Esophagus muscularis mucosa (tissue), 4 donors: ENCODE results near the gene RNASET2. TPM values are rescaled to one million over a fixed set of nuclear protein-coding genes. Genes with fewer than 3 reads are reported as not detected.

ENCODE experiments used
- DNase-seq: peaks from one replicate; pipeline ENCODE4 v3.0.0-alpha.2; 2017; ENCODE audit errors: extremely low spot score
- H3K27ac ChIP-seq, 4 donors: fragments of 200-600 bp; sonication (generic); replicated peaks in 1 of 4; 1 replicate in 3 of 4; 2 replicates in 1 of 4; pipeline ENCODE4 v1.5.1; 2016 to 2019; ENCODE audit warnings: mild to moderate bottlenecking in 1 of 4
- H3K27me3 ChIP-seq, 4 donors: fragments of 200-600 bp; sonication (generic); one replicate each; pipeline versions ENCODE4 v1.5.1 to v1.6.0; 2016 to 2019
- H3K36me3 ChIP-seq, 4 donors: fragments of 200-600 bp; sonication (generic); one replicate each; pipeline ENCODE4 v1.5.1; 2016 to 2019
- H3K4me1 ChIP-seq, 4 donors: fragments of 200-600 bp; sonication (generic); one replicate each; pipeline ENCODE4 v1.5.1; 2016 to 2019
- H3K4me3 ChIP-seq, 4 donors: fragments of 200-600 bp; sonication (generic); 1 replicate in 2 of 4; 2 replicates in 2 of 4; pipeline ENCODE4 v1.5.1; 2016 to 2019; ENCODE audit warnings: mild to moderate bottlenecking in 4 of 4, moderate library complexity in 1 of 4
- H3K9me3 ChIP-seq, 4 donors: fragments of 200-600 bp; sonication (generic); 1 replicate in 3 of 4; 2 replicates in 1 of 4; pipeline ENCODE4 v1.5.1; 2016 to 2019
- EP300 ChIP-seq: sonication (generic); formaldehyde crosslinking; IDR thresholded peaks from one replicate; pipeline ENCODE4 v1.6.1; 2017; ENCODE audit warnings: antibody characterized with exemption
- POLR2A ChIP-seq: fragments of 450-650 bp; IDR thresholded peaks from one replicate; pipeline ENCODE4 v1.6.1; 2017; ENCODE audit warnings: antibody characterized with exemption, moderate library complexity, mild to moderate bottlenecking, low read depth
- POLR2AphosphoS5 ChIP-seq, 2 donors: sonication (generic); formaldehyde crosslinking; IDR thresholded peaks; one replicate each; pipeline ENCODE4 v1.6.1; 2017; ENCODE audit warnings: antibody characterized with exemption in 2 of 2
- WGBS: methylation state at CpG from one replicate; pipeline ENCODE4 v1.1.5; 2018; 5-methylcytosine and 5-hydroxymethylcytosine counted together
- intact Hi-C: fragments of 100-400 bp; cut with DNase I; formaldehyde crosslinking; loops from one replicate; pipeline ENCODE4 v1.15.1; 2023
- total RNA-seq, 4 donors: library from RNA; depleted of rRNA; stranded (reverse); fragments of >200 nt; gene quantifications; one replicate each; pipeline versions ENCODE4 v1.1.0 to v1.2.1, GENCODE V29; 2016
- TF ChIP-seq, protein P1 (sequence below), 3 experiments: fragments of 200-600 bp in 2 of 3; fragments of 450-650 bp in 1 of 3; sonication (generic) in 2 of 3; IDR thresholded peaks; one replicate each; pipeline ENCODE4 v1.5.1; 2017 to 2019; ENCODE audit warnings: antibody characterized with exemption in 3 of 3, mild to moderate bottlenecking in 2 of 3, moderate library complexity in 1 of 3

Gene RNASET2
- total RNA-seq, 4 donors from 2014 or later = 24.1 to 54.5 (median 30.4) TPM

DNA sequence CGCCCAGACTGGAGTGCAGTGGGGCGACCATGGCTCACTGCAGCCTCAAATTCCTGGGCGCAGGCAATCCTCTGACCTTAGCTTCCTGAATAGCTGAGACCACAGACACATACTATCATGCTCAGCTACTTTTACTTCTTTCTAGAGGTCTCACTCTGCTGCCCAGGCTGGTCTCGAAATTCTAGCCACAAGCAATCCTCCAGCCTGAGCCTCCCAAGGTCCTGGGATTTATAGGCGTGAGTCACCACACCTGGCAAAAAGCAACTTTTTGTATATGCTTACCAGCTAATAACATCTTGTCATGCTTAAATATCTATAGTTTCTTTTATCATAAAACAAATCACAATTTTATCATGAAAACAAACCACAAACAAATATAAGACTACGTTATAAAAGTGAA lies 23.0 kb downstream of the RNASET2 start:
- Histone ChIP-seq H3K36me3 (peaks cover 5 to 64% (median 36%) of the 10 kb centered on the region in 4 donors), H3K27me3 (no peaks in the 10 kb centered on the region), H3K4me1 (peaks cover 0 to 7% (median 3%) of the 10 kb centered on the region in 4 donors)

DNA sequence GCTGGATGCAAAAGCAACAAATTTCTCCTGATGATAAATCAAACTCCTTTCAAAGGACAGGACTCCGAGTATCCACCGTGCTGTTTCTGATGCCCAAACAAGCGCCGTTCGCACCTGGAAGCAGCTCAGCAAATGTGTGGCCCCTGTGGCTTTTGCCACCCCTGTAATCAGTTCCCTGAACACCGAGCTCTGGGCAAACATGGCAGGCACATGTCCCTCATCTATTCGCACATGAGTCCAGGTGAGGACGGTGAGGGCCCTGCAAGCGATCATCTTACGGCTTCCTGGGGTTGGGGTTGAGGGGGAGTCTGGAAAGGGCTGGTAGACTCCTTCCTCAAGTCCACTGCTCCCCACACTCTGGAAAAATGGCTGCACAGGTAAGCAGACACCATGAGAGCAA lies 23.7 kb downstream of the RNASET2 start:
- 100% methylated on average over 3 of the region's 10 CpGs for WGBS
- Histone ChIP-seq H3K4me3 (no peak overlapping the region), H3K36me3 (peaks cover 5 to 60% (median 29%) of the 10 kb centered on the region in 4 donors), H3K27ac (no peak overlapping the region), H3K27me3 (no peaks in the 10 kb centered on the region), H3K4me1 (peaks cover 0 to 7% (median 3%) of the 10 kb centered on the region in 4 donors), H3K9me3 (no peaks in the 10 kb centered on the region)
- TF ChIP-seq POLR2A = no peak
- TF ChIP-seq, protein P1, sequence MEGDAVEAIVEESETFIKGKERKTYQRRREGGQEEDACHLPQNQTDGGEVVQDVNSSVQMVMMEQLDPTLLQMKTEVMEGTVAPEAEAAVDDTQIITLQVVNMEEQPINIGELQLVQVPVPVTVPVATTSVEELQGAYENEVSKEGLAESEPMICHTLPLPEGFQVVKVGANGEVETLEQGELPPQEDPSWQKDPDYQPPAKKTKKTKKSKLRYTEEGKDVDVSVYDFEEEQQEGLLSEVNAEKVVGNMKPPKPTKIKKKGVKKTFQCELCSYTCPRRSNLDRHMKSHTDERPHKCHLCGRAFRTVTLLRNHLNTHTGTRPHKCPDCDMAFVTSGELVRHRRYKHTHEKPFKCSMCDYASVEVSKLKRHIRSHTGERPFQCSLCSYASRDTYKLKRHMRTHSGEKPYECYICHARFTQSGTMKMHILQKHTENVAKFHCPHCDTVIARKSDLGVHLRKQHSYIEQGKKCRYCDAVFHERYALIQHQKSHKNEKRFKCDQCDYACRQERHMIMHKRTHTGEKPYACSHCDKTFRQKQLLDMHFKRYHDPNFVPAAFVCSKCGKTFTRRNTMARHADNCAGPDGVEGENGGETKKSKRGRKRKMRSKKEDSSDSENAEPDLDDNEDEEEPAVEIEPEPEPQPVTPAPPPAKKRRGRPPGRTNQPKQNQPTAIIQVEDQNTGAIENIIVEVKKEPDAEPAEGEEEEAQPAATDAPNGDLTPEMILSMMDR (IDR thresholded peaks at IDR 0.05) = no peak
- no peak for TF ChIP-seq POLR2AphosphoS5 (IDR thresholded peaks at IDR 0.05)
- no peak for TF ChIP-seq EP300
- intact Hi-C loops = no loop called here
- DNase-seq = no peak

More for the DNA sequence above, 23.0 kb downstream of the RNASET2 start:
- no peak for DNase-seq
- Histone ChIP-seq H3K4me3 (no peak overlapping the region), H3K27ac (no peak overlapping the region), H3K9me3 (no peaks in the 10 kb centered on the region)
- no peak for TF ChIP-seq POLR2A
- no peak for TF ChIP-seq POLR2AphosphoS5 (IDR thresholded peaks at IDR 0.05)
- no peak for TF ChIP-seq EP300
- TF ChIP-seq, protein P1 (IDR thresholded peaks at IDR 0.05) = no peak
- intact Hi-C loops = no loop called here
- WGBS = 97% methylated on average over 6 of the region's 6 CpGs

DNA sequence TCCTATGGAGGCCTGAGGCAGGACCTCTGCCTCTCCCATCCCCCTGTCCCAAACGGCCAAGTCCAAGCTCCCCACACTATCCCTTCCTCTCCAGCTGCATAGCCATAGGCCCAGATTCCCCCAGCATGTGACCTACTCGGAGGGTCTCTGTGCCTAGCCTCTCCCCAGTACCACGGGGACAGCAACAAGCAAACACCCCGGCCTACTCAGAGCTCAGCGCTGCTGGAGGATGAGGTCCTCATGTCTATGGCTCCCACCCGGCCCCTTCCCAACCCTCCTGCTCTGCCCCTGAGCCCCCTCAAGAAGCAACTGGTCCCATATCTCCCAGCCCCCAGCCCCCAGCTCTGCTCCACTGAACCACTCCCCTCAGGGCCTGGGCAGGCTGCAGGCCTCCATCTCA lies 24.2 kb downstream of the RNASET2 start:
- intact Hi-C loops = no loop called here
- DNase-seq = no peak
- H3K27ac ChIP-seq = no peak overlapping the region
- H3K4me1 ChIP-seq = peaks cover 0 to 7% (median 3%) of the 10 kb centered on the region in 4 donors
- H3K27me3 ChIP-seq = no peaks in the 10 kb centered on the region
- no peak overlapping the region for H3K4me3 ChIP-seq
- no peaks in the 10 kb centered on the region for H3K9me3 ChIP-seq
- peaks cover 5 to 55% (median 27%) of the 10 kb centered on the region in 4 donors for H3K36me3 ChIP-seq
- TF ChIP-seq, protein P1 (IDR thresholded peaks at IDR 0.05) = no peak
- no peak for TF ChIP-seq POLR2AphosphoS5 (IDR thresholded peaks at IDR 0.05)
- WGBS = 87% methylated on average over 6 of the region's 6 CpGs

DNA sequence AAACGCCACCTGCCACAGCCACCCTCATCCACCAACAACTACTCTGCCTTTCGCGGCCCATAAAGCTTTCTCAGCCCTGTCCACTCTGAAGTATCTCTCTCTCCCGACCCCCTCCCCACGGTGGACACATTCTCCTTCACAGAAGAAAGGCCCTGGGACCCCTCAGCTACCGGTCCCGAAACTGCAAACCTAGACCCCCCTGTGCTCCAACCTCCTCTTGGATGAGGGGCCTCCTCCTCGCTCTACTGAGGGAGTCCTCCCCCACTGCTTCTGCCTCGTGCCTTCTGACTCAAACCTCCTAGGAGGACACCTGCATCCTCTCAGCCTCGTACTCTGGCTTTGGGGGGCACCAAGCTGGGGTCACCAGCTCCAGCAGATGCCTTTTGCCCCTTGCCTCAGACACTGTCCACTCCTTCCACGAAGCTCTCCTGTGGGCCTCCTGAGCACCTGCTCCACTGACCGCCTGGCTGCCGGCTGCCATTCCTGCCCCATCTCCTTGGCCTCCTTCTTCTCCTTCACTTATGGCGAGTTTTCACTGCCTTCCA lies 24.9 kb downstream of the RNASET2 start:
- no peak for TF ChIP-seq POLR2AphosphoS5 (IDR thresholded peaks at IDR 0.05)
- TF ChIP-seq, protein P1 (IDR thresholded peaks at IDR 0.05) = no peak
- TF ChIP-seq EP300 = no peak
- no peak for TF ChIP-seq POLR2A
- DNase-seq = no peak

DNA sequence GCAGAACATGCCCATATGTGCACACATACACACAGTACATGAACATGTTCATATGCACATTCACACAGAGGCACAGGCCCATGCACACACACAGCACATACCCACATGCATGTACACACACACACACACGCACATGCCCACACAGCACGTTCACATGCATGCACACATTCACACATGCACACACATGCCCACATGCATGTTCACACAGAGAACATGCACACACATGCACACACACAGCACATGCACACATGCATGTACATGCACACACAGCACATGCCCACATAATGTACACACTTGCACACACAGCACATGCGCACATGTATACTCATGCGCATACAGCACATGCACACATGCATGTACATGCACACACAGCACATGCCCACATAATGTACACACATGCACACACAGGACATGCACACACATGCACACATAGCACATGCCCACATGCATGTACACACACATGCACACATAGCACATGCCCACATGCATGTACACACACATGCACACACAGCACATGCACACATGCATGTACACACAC lies 25.9 kb downstream of the RNASET2 start:
- no peaks in the 10 kb centered on the region for H3K9me3 ChIP-seq
- TF ChIP-seq EP300 = no peak
- no peak for TF ChIP-seq POLR2A
- TF ChIP-seq, protein P1 (IDR thresholded peaks at IDR 0.05) = no peak
- no peak for TF ChIP-seq POLR2AphosphoS5 (IDR thresholded peaks at IDR 0.05)
- H3K27ac ChIP-seq = no peak overlapping the region
- H3K27me3 ChIP-seq = no peaks in the 10 kb centered on the region
- H3K4me1 ChIP-seq = peaks cover 0 to 7% (median 3%) of the 10 kb centered on the region in 4 donors
- H3K36me3 ChIP-seq = peaks cover 5 to 41% (median 21%) of the 10 kb centered on the region in 4 donors
- no peak for DNase-seq
- intact Hi-C loops = no loop called here
- no peak overlapping the region for H3K4me3 ChIP-seq
- WGBS = 91% methylated on average over 4 of the region's 4 CpGs

More for the DNA sequence above, 24.9 kb downstream of the RNASET2 start:
- H3K27ac ChIP-seq = no peak overlapping the region
- no peaks in the 10 kb centered on the region for H3K9me3 ChIP-seq
- no peaks in the 10 kb centered on the region for H3K27me3 ChIP-seq
- peaks cover 0 to 7% (median 3%) of the 10 kb centered on the region in 4 donors for H3K4me1 ChIP-seq
- WGBS = 96% methylated on average over 14 of the region's 14 CpGs
- peaks cover 5 to 49% (median 25%) of the 10 kb centered on the region in 4 donors for H3K36me3 ChIP-seq
- H3K4me3 ChIP-seq = no peak overlapping the region
- intact Hi-C loops = no loop called here
